ENCODE measurements around the gene ZNF691.

The ZNF691 gene

GRCh38 chr1:42873670-42874069 is 27.3 kb downstream of the ZNF691 start:
- in situ Hi-C loops (cut with MboI; ENCODE audit: low sequenced_read_pairs, unreplicated experiment): no loop called here
- TF ChIP-seq CTCF (IDR thresholded peaks at IDR 0.05; ENCODE audit: borderline replicate concordance, control extremely low read depth, extremely low read depth, insufficient read depth, missing control alignments): no peak
- DNase-seq (ENCODE audit: low spot score): no peak

DNA sequence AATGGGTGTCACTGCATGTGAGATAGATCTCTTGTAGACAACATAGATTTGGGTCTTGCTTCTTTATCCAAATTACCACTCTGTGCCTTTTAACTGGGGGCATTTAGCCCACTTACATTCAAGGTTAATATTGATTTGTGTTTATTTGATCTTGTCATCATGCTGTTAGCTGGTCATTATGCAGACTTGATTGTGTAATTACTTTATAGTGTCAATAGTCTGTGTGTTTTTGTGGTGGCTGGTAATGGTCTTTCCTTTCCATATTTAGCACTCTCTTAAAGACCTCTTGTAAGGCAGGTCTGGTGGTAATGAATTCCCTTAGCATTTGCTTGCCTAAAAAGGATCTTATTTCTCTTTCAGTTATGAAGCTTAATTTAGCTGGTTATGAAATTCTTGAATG is 29.6 kb downstream of the ZNF691 start:
- no peak for TF ChIP-seq CTCF (IDR thresholded peaks at IDR 0.05; ENCODE audit: borderline replicate concordance, control extremely low read depth, extremely low read depth, insufficient read depth, missing control alignments)
- DNase-seq (ENCODE audit: low spot score): no peak
- in situ Hi-C loops (cut with MboI; ENCODE audit: low sequenced_read_pairs, unreplicated experiment): no loop called here

DNA sequence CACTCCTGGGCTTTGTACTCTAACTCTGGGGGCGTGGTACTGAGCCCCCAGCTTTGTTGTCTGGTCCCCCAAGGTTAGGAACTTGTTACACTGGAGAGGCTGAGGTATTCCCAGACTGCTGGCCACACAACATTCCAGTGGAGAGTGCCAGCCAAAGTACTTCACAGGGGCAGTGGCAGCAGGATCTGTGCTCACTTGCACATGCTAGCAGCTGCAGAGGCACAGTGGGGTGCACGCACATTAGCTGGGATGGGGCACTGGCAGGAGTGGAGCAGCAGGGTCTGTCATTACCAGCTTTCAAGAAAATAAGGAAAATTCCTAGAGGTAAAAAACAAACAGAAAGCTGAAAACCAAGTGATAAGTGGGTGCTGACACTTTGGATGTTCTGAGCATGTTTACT is 31.0 kb downstream of the ZNF691 start:
- DNase-seq (ENCODE audit: low spot score): no peak

DNA sequence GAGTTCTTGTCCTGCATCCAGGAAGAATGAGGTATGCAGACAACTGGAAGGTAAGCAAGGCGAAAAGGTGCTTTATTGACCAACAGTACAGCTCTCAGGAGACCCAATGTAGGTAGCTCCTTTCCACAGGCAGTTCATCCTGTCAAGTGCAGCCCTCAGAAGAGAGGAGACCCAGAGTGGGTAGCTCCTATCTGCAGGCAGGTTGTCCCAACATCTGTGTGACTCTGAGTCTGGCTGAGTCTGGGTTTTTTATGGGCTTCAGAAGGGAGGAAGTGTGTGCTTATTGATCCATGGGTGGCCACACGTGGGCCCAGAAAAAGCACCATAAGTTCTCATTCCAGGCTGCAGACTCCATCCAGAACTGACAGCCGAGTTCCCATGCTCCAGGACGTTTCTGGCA is 34.0 kb downstream of the ZNF691 start:
- in situ Hi-C loops (cut with MboI; ENCODE audit: low sequenced_read_pairs, unreplicated experiment): no loop called here
- no peak for DNase-seq (ENCODE audit: low spot score)
- no peak for TF ChIP-seq CTCF (IDR thresholded peaks at IDR 0.05; ENCODE audit: borderline replicate concordance, control extremely low read depth, extremely low read depth, insufficient read depth, missing control alignments)

More for the DNA sequence above, 31.0 kb downstream of the ZNF691 start:
- no peak for TF ChIP-seq CTCF (IDR thresholded peaks at IDR 0.05; ENCODE audit: borderline replicate concordance, control extremely low read depth, extremely low read depth, insufficient read depth, missing control alignments)
- in situ Hi-C loops (cut with MboI; ENCODE audit: low sequenced_read_pairs, unreplicated experiment): no loop called here

- in situ Hi-C loops (cut with MboI; ENCODE audit: low sequenced_read_pairs, unreplicated experiment): no loop called here
- no peak for DNase-seq (ENCODE audit: low spot score)
- no peak for TF ChIP-seq CTCF (IDR thresholded peaks at IDR 0.05; ENCODE audit: borderline replicate concordance, control extremely low read depth, extremely low read depth, insufficient read depth, missing control alignments)
Observed at GRCh38 chr1:42886046-42886739, 39.8 kb downstream of the ZNF691 start.

DNA sequence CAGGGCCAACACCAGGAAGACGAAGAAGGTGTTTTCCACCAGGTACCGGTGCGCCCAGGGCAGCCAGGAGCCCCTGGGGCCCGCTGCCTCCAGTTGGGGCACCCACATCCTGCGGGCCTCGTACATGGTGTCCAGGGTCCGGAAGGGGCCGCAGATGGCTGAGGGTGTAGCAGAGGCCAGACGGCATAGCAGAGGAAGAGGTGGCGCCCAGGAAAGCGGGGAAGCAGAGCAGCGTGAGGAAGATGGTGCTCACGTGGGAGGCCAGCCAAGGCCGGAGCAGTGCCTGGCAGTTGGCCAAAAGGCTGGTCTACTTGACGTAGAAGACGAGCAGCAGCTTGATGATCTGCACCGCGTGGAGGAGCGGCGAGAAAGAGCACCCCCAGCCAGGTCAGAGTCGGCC is 40.4 kb downstream of the ZNF691 start:
- TF ChIP-seq CTCF (IDR thresholded peaks at IDR 0.05; ENCODE audit: borderline replicate concordance, control extremely low read depth, extremely low read depth, insufficient read depth, missing control alignments): no peak
- in situ Hi-C loops (cut with MboI; ENCODE audit: low sequenced_read_pairs, unreplicated experiment): no loop called here
- DNase-seq (ENCODE audit: low spot score): no peak
